GM18499 (cell line): ENCODE measurements around the gene TPRG1L.

Experiments used
- ATAC-seq: cut with Tn5 transposase; IDR thresholded peaks from one replicate; pipeline ENCODE4 v1.9.1; 2021; ENCODE audit warnings: moderate number of reproducible peaks; ENCODE audit not compliant: insufficient read depth, unreplicated experiment

Gene TPRG1L

DNA sequence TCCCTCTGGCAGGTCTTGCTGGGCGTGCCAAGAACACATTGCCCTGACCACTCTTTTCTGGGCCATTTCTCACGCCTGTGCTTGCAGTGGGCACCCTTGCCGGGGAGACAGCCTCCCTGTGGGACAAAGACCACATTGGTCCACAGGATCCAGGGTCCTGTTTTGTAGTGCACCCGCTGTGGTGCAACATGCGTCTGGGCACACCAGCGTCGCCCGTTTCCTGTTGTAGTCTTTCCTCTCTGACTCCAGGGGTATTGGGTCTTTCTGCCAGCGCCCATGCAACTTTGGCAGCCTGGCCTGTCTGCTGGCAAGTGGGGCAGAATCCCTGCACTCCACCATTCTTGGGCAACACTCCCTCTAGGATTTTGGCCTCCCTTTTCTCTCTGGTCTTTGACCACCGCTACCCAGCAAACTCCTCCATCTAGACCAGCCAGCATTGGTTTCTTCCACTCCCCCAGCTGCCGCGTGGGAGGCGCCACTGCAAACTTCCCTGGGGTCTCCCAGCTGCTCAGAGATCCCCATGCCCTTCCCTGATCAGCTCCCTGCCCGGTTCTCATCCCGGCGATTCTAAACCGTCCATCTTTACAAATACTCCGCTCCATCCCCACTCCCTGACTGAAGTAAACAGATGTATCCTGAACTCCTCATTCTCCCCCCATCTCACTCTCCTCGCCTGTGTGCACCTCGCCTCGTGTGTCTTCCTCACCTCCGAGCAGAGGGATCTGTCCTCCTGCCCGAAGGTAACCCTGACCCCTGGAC is 1.2 kb upstream of the TPRG1L start:
- no peak for ATAC-seq

DNA sequence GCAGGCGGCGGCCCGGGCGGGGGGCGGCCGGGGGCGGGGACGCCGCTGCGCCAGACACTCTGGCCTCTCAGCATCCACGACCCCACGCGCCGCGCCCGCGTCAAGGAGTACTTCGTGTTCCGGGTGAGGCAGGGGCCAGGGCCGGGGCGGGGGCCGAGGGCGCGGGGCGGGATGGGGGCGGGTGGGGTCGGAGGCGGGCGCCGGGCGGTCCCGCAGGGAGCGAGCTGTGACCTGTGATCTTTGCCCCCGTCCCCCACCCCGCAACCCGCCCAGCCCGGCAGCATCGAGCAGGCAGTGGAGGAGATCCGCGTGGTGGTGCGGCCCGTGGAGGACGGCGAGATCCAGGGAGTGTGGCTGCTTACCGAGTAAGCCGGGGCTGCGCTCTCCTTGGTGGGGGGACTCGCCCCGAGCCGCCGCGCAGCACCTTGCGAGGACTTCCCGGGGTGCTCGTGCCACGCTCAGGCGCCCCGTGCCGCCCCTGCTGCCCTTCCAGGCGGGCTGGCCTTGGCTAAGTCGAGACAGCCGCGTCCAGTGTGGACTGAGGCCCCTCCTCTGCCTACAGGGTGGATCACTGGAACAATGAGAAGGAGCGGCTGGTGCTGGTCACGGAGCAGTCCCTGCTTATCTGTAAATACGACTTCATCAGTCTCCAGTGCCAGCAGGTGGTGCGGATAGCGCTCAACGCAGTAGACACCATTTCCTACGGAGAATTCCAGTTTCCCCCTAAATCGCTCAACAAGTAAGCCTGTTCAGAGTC is 514 bp downstream of the TPRG1L start:
- no peak for ATAC-seq

DNA sequence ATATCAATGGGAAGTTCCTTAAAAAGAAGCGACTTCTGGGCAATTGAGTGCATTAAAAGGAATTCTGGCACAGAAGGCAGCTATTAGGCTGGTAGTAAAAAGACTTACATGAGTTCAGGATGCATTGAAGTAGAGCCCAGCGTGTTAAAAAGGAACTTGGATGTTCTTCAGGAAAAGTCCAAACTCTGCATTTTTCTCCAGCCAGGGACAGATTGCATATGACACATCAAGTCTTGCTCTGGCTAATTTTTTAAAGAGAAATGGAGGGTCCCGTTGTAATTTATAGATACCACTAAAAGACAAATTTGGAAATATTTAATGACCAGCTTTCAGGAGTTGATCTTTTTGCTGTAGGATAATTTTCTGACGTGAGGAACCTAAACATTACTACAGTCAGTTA is 1.2 kb downstream of the TPRG1L start:
- ATAC-seq, result no peak

DNA sequence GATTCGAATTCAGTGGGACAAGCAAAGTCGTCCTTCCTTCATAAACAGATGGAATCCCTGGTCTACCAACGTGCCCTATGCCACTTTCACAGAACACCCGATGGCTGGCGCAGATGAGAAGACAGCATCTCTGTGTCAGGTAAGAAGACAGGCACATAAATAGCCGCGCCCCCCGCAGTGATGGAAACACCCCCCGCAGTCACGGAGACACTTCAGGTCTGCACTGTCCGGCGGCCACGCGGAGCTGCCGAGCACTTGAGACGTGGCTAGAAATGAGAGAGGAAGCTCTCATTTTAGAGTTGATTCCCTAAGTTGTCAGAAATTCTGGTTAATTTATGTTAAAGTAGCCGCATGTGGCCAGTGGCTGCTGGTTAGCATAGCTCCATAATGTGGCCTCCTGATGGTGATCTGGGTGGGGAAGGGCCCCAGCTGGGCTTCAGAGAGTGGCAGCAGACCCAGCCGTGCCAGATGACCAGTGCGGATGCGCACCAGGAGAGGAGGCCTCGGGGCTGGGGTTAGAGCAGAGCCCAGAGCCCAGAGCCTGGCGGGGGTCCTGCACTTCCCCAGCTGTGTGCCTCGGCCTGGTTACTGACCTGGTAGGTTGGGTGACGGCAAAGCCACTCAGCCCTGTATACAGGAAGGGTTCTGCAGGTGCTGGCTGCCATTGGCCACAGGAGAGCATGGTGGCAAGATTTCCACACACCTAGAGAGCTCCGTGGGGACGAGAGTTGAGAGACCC is 2.9 kb downstream of the TPRG1L start:
- ATAC-seq, result no peak

DNA sequence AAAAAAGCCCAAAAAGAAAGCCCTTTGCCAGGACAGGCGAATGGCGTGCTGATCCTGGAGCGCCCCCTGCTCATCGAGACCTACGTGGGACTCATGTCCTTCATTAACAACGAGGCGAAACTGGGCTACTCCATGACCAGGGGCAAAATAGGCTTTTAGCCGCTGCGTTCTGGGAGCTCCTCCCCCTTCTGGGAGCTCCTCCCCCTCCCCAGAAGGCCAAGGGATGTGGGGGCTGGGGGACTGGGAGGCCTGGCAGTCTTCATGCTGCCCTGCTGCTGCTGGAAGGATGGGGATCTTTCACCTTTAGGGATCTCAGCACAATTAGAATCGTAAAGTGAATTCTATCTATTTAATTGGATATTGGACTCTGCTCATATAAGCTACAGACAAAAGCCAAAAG is 3.6 kb downstream of the TPRG1L start:
- no peak for ATAC-seq

DNA sequence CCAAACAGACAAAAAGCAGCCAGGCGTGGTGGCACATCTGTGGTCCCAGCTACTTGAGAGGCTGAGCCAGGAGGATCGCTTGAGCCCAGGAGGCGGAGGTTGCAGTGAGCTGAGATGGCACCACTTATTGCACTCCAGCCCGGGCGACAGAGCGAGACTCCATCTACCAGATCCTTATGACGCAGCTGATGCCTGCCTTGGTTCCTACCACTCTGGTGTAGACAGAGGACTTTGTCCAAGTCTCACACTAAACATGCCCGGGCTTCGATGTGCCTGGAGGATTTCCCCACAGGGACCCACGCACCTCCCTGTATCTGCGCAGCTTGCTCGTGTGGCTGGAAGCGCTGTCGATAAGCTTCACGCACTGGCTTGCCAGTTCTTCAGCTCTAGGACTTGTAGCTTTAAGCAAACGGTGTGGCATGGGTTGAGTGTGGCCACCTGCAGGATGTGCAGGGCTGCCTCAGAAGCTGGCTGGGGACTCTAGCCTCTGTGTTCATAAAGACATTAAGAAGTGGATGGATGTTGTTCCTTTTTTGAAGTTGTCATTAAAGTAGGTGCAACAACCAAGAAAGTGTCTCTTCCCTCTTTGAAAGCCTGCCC is 4.8 kb downstream of the TPRG1L start:
- ATAC-seq, result no peak

DNA sequence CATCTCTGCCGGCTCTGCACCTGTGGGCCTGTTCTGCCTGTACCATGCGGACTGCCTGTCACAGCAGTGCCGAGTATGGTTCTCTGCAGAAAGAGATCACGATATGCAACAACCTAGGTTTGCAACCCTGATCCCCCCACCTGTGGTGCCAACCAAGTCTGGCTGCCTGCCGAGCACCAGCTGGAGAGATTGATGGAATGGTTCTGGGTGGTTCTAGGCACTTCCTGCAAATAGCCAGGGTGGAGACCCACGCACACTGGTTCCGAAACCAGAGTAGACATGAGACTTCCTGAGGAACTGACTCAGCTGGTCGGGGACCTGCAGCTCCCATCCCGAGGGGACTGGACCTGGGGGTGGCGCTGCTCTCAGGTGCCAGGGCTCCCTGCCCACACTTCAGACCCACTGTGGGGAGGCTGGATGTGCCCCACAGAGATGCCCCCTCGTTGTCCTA is 5.4 kb downstream of the TPRG1L start:
- ATAC-seq, result no peak

DNA sequence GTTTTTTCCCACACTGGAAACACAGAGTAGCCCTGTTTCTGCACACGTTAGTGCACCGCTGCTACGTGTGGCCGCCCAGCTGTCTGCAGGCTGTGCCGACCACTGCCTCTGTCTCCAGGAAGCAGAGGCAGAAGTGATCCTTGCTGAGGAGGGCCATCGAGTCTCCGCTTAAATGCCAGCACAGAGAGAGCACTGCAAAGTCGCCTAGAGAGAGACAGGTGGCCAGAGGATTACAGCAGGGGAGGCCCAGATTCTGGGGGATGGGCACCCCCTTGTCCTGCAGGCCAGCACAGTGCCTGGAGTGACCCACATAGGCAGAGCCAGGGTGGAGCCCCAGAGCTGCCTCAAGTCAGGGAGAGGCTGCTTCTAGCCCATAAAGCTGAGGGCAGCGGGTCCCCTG is 6.1 kb downstream of the TPRG1L start:
- ATAC-seq, result no peak

DNA sequence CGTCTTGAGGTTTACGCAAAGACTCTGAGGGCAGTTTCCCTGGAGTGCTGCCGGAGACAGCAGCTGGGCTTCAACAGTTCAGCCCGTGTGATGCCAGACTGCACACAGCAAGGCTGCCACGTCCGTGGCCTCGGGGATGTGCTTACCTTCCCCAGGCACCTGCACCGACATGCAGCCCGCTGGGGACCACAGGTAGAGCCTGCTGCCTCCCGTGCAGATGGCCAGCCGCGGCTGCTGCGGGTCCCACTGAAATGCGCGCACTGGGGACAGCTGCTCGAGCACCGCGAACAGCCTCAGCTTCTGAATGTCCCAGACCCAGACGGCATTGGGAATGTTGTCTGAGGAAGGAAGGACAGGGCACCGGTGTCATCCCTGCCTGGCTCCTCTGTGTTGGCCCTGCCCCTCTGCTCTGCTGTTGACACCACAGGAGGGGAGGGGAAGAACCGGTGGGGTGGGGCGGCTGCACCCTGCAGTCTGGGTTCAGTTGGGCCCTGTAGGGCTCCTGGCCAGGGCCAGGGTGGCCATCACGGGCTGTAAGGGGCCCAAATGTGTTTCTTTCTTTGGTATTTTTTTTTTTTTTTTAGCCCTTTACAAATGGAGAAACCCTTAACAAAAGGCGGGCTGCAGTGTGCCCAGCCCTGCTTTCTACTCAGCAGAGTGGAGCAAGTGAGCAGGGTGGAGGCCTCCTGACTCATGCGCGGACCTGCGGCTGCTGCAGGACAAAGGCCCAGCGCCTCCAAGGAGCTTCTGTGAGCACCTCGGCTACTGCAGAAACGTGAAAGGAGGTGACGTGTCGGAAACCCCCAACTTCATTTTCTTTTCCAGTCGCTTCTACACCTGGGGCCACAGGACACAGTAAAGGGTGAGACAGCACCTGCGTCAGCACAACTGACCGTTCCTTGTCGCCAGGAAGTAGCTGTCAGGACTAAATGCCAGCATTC is 6.8 kb downstream of the TPRG1L start:
- no peak for ATAC-seq

DNA sequence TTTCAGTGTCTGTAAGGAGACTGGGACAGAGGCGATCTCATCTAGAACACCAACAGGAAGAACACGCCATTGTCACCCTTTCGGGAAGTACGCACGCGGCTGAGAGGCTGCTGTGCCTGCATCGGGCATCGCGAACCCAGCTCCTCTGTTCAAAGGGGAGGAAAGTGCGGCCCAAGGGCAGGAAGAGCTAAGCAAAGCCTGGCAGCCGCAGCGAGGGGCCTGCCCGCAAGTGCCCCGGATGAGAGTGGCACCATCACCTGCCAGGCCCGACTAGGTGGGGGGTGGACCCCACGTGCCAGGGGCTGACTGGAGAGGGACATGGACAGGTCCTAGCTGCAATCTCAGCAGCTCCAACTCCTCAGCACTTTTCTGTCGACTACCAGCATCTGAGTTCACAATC is 7.5 kb downstream of the TPRG1L start:
- ATAC-seq, result no peak

DNA sequence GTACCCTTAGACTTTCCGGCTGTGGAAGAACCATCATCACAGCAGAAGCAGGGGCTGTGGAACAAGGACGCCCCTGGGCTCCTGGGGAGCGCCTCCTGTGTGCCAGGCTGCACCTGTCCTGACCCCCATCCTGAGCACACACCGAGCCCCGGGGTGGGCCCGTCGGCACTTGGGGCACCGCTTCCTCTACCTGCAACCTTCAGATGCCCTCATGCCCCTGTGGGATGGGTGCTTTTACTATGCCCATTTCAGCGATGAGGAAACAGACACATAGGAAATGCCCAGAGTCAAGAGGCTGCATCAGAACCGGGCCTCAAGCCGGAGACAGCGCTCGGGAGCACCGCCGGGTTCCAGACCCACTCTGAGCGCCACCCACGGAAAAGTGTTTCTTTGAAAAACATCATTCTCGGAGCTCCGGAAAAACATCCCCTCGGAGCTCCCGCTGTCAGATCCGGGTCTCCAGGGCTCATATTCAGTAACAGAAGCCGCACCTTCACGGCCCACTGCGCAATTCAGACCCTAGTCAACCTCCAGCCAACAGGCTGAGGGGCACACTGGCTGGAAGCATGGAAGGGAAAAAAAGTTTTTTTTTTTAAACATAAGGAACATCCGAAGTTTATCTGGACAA is 8.0 kb downstream of the TPRG1L start:
- ATAC-seq, result no peak

DNA sequence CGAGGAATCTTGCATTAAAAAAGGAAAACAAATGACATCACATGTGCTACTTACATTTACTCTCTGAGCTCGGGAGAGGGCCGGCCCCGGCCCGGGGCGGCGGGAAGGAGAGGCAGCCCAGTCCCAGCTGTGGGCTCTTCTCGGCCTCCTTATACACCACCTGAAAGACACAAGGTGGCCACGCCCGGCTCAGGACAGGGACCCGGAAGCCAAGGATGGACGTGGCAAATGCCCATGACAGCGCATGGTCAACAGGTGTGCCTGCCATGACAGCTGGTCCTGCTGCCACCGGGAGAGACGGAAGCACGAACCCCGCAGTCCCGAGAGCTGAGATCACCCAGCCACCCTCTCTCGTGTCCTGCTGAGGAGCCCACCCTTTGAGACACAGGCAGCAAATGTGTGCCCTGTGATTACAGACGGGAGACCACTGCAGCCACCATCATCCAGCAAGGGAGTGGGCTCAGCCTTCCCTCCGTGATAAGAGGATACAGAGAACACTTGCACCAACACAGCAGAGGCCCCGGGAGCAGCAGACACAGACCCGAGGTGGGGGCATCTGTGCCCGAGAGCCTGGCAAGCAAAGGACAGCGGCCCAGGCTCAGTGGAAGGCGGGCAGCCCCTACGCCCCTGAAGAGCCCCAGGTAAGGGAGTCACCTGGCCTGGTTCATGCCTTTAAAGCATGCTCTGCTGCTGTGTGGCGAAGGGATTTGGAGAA is 8.7 kb downstream of the TPRG1L start:
- ATAC-seq, result no peak

DNA sequence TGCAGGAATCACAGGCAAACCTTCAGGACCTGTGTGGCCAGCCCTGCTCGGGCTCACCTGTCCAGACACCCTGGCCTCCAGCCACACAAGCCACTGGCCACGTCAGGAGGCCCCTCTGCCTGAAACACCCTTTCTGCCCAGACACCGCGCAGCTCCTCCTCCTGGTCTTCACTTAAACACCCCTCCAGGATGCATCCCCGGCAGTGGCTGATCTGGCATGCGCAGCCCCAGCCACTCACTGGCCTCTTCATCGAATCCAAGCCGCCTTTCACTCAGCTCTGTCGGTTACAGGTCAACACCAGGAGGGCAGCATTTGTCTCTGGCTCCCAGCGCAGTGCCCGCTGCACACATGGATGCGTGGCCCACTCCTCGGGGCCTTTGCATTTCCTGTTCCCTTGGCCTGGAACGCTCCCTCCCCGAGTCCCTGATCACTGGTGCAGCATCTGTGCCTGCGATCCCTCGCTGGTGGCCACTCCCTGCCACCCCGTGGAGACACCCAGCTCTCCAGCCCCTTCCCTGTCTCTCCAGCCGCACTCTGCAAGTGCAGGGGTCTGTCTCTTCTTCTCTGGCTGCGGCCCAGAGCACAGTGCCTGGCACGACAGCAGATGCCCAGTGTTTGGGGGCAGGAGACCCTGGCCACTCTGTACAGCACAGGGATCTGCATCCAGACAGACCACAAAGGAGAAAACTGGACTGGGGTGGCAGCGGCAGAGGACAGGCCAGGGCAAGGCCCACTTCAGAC is 9.4 kb downstream of the TPRG1L start:
- no peak for ATAC-seq

DNA sequence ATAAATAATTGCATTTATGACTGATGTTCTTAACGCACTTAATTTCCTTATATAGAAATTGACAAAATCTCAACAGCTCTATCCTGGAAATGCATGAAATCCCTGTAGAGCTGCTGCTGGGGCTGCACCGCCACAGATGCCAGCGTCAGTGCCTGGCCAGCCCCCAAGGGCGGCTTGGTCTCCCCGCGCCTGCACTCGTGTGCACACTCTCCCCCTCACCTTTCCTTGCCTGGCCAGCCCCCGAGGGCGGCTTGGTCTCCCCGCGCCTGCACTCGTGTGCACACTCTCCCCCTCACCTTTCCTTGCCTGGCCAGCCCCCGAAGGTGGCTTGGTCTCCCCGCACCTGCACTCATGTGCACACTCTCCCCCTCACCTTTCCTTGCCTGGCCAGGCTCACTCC is 11.3 kb downstream of the TPRG1L start:
- no peak for ATAC-seq

DNA sequence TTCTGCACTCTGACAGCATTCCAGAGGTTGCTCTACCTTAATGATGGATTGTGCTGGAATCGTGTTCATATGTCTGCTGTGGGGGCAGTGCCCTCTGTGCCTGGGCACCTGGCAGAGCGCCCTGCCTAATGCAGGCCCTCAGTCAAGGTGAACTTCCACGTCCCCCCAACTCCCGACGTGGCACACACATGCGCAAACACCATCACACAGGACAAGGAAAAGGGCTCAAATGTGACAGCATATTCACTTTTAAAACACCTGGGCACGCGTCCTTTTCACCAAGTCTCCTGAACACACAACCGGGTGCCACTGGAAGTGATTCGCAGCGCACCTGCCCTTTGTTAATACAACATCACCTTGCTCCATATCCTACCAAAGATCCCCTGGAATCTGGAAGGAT is 11.7 kb downstream of the TPRG1L start:
- ATAC-seq, result no peak

DNA sequence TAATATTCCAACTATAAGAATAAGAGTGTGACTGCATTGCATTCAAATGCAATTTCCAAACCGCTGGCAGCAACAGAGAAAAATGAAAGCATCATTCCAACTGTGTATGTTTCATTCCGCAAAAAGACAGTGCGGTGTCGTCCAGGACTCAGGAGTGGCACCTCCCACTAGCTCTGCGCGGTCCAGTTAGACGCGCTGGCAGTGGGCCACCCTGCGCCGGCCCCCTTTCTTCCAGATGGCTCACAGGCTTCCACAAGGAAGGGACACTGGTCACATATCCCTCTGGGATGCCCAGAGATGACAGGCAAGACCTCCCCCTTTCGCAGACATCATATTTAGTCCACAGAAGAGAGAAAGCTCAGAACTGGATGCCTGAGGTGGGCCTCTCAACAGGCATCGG is 13.2 kb downstream of the TPRG1L start:
- ATAC-seq, result no peak

DNA sequence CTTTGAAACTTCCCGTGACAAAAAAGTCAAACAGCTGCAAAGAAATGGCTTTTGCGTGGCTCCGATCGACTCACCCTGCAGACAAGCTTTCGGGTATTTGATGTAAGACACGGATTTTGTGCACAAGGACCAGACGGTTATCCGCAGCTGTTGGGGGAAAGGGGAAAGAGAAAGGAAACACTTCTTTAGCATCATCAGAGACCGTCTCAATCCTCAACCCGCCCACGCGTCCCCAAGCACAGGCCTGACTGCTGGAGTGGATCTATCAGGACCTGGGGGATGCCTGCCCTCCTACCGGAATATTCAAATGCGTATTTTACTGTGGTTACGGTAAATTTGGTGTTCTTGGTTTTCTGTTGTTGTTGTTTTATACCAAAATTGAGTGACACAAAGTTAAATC is 13.9 kb downstream of the TPRG1L start:
- ATAC-seq, result no peak

DNA sequence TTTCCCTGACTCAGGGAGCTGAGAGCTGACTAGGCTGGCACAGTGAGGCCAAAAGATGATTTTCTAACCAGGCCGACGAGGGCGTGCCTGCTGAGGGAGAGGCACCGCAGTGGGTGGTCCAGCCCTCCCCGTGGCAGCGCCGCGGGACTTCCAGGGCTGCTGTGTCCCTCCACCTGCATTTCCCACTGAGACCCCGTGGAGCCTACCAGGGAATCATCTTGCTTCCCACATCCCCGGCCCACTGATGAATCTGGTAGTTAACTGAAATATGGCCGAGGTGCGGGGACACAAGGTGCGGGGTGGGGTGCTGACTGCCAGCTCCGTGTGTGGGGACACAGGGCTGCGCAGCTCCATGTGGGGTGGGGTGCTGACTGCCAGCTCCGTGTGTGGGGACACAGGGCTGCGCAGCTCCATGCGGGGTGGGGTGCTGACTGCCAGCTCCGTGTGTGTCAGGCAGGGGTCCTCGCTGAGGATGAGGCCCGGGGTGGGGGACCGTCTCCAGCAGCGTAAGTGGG is 14.6 kb downstream of the TPRG1L start:
- no peak for ATAC-seq
